Aorta (tissue), 5 donors: ENCODE data around the gene RHO. TPM values are rescaled to one million over a fixed set of nuclear protein-coding genes. Genes with fewer than 3 reads are reported as not detected.

Experiments
- ATAC-seq: fragments of 200-7000 bp; cut with Tn5 transposase; one replicate; pipeline ENCODE4 v1.9.1; 2022; ENCODE audit warnings: moderate library complexity; ENCODE audit not compliant: low FRiP score
- DNase-seq, 2 donors: peaks; one replicate each; pipeline ENCODE4 v3.0.0-alpha.2; 2020
- H3K27ac ChIP-seq, 2 donors: one replicate each; pipeline ENCODE4 v1.5.1; 2013; ENCODE audit warnings: low read length in 2 of 2, mild to moderate bottlenecking in 2 of 2, moderate library complexity in 2 of 2, control low read depth in 1 of 2, inconsistent platforms in 1 of 2, low read depth in 1 of 2
- H3K27me3 ChIP-seq, 2 donors: one replicate each; pipeline ENCODE4 v1.6.1; 2013; ENCODE audit warnings: control low read depth in 1 of 2, low read length in 1 of 2, mild to moderate bottlenecking in 1 of 2, moderate library complexity in 1 of 2; ENCODE audit not compliant: insufficient read depth in 2 of 2, control insufficient read depth in 1 of 2
- H3K36me3 ChIP-seq, 2 donors: one replicate each; pipeline ENCODE4 v1.6.1; 2013; ENCODE audit warnings: control low read depth in 1 of 2, low read length in 1 of 2, mild to moderate bottlenecking in 1 of 2; ENCODE audit not compliant: insufficient read depth in 2 of 2, control insufficient read depth in 1 of 2
- H3K4me1 ChIP-seq, 2 donors: one replicate each; pipeline ENCODE4 v1.6.1; 2013; ENCODE audit warnings: low read length in 2 of 2, control low read depth in 1 of 2, mild to moderate bottlenecking in 1 of 2, moderate library complexity in 1 of 2; ENCODE audit not compliant: insufficient read depth in 2 of 2, control insufficient read depth in 1 of 2
- H3K4me3 ChIP-seq, 2 donors: one replicate each; pipeline ENCODE4 v1.5.1; 2013; ENCODE audit warnings: low read length in 2 of 2, control low read depth in 1 of 2, mild to moderate bottlenecking in 1 of 2
- H3K9me3 ChIP-seq: one replicate; pipeline ENCODE4 v1.6.1; 2013; ENCODE audit warnings: mild to moderate bottlenecking, low read length; ENCODE audit not compliant: control insufficient read depth
- WGBS, 2 donors: extraction: QIAGEN DNeasy Blood & Tissue Kit; methylation state at CpG; one replicate each; pipeline ENCODE4 v1.1.7; 2013; 5-methylcytosine and 5-hydroxymethylcytosine counted together
- intact Hi-C, 2 donors: fragments of 100-400 bp; cut with DNase I; formaldehyde crosslinking; loops; one replicate each; pipeline versions ENCODE4 v1.14.2 to v1.15.0; 2022
- polyA plus RNA-seq, 2 donors: library from polyadenylated mRNA; stranded (reverse); fragments of 200-250 nt; gene quantifications; one replicate each; pipeline ENCODE4 v1.2.3, GENCODE V29; 2013
- total RNA-seq, 2 donors: library from RNA; stranded (reverse); fragmentation: NEBNext Ultra II Directional; extraction: Animal tissue kit (Norgen Biotek cat#: 25700); gene quantifications; one replicate each; pipeline ENCODE4 v1.2.1, GENCODE V29; 2021
- donor health status: healthy with polysubstance abuse.
- donor health status: Bipolar disorder and iron deficiency.
- donor health status: DM: no; HTN: no; CAD: no.
- donor health status: DM: no; HTN: no; CAD: no.
- donor health status: DM: yes; HTN: yes; CAD: no.

RHO gene
- total and polyA plus RNA-seq, 4 donors = 0.15 TPM; not detected in 3

DNA sequence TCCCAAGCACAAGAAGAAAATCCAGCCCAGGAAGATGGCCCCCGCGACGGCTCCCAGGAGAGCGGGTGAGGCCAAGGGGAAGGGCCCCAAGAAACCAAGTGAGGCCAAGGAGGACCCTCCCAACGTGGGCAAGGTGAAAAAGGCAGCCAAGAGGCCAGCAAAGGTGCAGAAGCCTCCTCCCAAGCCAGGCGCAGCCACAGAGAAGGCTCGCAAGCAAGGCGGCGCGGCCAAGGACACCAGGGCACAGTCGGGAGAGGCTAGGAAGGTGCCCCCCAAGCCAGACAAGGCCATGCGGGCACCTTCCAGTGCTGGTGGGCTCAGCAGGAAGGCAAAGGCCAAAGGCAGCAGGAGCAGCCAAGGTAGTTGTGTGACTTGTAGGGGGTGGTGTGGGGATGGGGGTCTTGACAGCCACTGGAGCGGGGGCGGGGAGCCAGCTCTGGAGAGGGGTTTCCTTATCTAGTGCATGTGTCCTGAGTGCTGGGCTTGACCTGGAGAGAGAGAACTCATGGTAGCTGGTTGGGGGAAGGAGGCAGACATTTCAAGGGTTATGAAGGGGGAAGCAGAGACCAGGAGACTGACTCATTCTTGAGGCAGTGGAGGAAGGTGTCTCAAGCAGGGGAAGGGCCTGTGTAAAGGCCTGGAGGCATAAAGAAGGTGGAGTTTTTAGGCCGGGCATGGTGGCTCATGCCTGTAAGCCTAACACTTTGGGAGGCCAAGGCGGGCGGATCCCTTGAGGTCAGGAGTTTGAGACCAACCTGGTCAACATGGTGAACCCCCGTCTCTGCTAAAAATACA, 20.8 kb downstream of the RHO start:
- no peaks in the 10 kb centered on the region for H3K27me3 ChIP-seq
- no peaks in the 10 kb centered on the region for H3K4me1 ChIP-seq
- no peak for ATAC-seq
- H3K9me3 ChIP-seq = no peaks in the 10 kb centered on the region
- no peaks in the 10 kb centered on the region for H3K36me3 ChIP-seq
- H3K27ac ChIP-seq = no peak overlapping the region
- intact Hi-C loops = no loop called here
- WGBS, 2 donors = 91 to 94% methylated on average over 18 of the region's 18 CpGs
- DNase-seq = no peak
- no peak overlapping the region for H3K4me3 ChIP-seq

DNA sequence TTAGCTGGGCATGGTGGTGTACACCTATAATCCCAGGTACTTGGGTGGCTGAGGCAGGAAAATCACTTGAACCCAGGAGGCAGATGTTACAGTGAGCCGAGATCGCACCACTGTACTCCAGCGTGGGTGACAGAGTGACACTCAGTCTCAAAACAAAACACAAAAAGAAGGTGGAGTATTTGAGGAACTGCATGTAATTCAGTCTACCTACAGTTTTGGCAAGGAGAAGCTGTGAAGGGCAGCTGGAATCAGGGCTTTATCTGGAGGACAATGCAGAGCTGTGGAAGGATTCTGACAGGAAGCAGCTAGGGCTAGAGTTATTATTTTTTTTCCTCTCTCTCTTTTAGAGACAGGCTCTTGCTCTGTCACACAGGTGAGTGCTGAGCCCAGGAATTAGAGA, 21.4 kb downstream of the RHO start:
- Histone ChIP-seq H3K36me3 (no peaks in the 10 kb centered on the region), H3K4me1 (no peaks in the 10 kb centered on the region), H3K27me3 (no peaks in the 10 kb centered on the region), H3K27ac (no peak overlapping the region), H3K4me3 (no peak overlapping the region), H3K9me3 (no peaks in the 10 kb centered on the region)
- no peak for ATAC-seq
- intact Hi-C loops = no loop called here
- DNase-seq = no peak
- 91 to 92% methylated on average over 3 of the region's 3 CpGs for WGBS, 2 donors

- DNase-seq (no peak), ATAC-seq (no peak)
- H3K27me3 ChIP-seq = no peaks in the 10 kb centered on the region
- 56 to 57% methylated on average over 10 of the region's 10 CpGs for WGBS, 2 donors
- H3K4me3 ChIP-seq = no peak overlapping the region
- no peaks in the 10 kb centered on the region for H3K36me3 ChIP-seq
- intact Hi-C loops = loop anchor here in 1 of 2 donors (2.0 kb wide), 1 partner anchor 48 kb away; no protein-coding TSS in a partner anchor
- no peaks in the 10 kb centered on the region for H3K4me1 ChIP-seq
- H3K27ac ChIP-seq = no peak overlapping the region
- H3K9me3 ChIP-seq = no peaks in the 10 kb centered on the region
Observed at GRCh38 chr3:129552287-129553050, 24.0 kb downstream of the RHO start.

- WGBS, 2 donors = 72 to 74% methylated on average over 6 of the region's 6 CpGs
- ATAC-seq (no peak), DNase-seq (no peak)
- H3K27ac ChIP-seq = no peak overlapping the region
- H3K9me3 ChIP-seq = no peaks in the 10 kb centered on the region
- H3K4me3 ChIP-seq = no peak overlapping the region
- H3K36me3 ChIP-seq = no peaks in the 10 kb centered on the region
- H3K4me1 ChIP-seq = no peaks in the 10 kb centered on the region
- H3K27me3 ChIP-seq = no peaks in the 10 kb centered on the region
- intact Hi-C loops = loop anchor here in 1 of 2 donors (2.0 kb wide), 1 partner anchor 48 kb away; no protein-coding TSS in a partner anchor
Observed at GRCh38 chr3:129553171-129553570, 24.7 kb downstream of the RHO start.

DNA sequence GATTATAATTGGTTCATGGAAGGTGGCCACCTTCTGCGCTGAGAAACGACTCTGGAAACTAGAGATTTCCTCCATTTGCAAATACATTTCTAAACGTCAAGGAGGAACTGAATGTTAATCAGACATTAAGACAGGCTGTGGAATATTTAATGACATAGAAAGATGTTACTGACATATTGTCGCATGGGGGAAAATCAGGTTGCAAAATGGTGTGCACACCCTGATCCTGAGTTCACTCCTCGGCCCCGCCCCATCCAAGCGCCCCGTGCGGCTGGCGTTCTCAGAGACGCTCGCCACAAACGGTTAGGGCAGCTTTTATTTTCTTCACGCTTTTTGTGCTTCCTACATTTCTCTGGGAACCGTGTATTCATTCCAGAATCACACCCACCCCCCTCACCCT, 25.3 kb downstream of the RHO start:
- no peaks in the 10 kb centered on the region for H3K4me1 ChIP-seq
- no peaks in the 10 kb centered on the region for H3K27me3 ChIP-seq
- ATAC-seq (no peak), DNase-seq (no peak)
- H3K4me3 ChIP-seq = no peak overlapping the region
- intact Hi-C loops = loop anchor here in 1 of 2 donors (2.0 kb wide), 1 partner anchor 49 kb away; no protein-coding TSS in a partner anchor
- whole genome bisulfite sequencing, 2 donors = 70 to 71% methylated on average over 15 of the region's 15 CpGs
- H3K9me3 ChIP-seq = no peaks in the 10 kb centered on the region
- H3K36me3 ChIP-seq = no peaks in the 10 kb centered on the region
- no peak overlapping the region for H3K27ac ChIP-seq

- no peaks in the 10 kb centered on the region for H3K4me1 ChIP-seq
- WGBS, 2 donors = 54 to 60% methylated on average over 13 of the region's 13 CpGs
- no peak overlapping the region for H3K27ac ChIP-seq
- ATAC-seq = no peak
- intact Hi-C loops = loop anchor here in 1 of 2 donors (5.0 kb wide), 1 partner anchor 52 kb away; no protein-coding TSS in a partner anchor
- no peak overlapping the region for H3K4me3 ChIP-seq
- no peak for DNase-seq
- H3K9me3 ChIP-seq = no peaks in the 10 kb centered on the region
- no peaks in the 10 kb centered on the region for H3K27me3 ChIP-seq
- no peaks in the 10 kb centered on the region for H3K36me3 ChIP-seq
Observed at GRCh38 chr3:129554356-129555152, 26.1 kb downstream of the RHO start.

DNA sequence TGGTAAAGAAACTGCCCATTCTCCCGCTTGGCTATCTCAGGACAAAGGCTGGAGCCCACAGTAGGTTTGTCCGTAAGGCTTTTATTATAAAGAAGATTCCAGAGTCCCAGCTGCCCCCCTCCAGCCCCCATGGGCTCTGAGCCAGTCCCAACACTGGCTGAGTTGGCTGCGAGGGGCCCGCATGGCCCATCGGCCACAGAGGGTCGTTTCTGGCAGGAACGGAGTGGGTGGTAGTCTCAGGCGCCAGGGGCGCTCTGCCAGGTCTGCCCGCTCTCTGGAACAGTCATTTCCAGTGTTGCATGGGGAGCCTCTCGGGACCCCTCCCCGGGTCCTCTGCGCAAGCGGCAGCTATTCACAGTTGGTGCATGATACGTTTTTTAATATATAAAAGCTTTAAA, 26.7 kb downstream of the RHO start:
- no peak overlapping the region for H3K27ac ChIP-seq
- WGBS, 2 donors = 19 to 31% methylated on average over 15 of the region's 15 CpGs
- no peaks in the 10 kb centered on the region for H3K27me3 ChIP-seq
- H3K4me3 ChIP-seq = no peak overlapping the region
- H3K4me1 ChIP-seq = no peaks in the 10 kb centered on the region
- ATAC-seq (no peak), DNase-seq (no peak)
- intact Hi-C loops = loop anchor here in 1 of 2 donors (5.0 kb wide), 1 partner anchor 53 kb away; no protein-coding TSS in a partner anchor
- H3K9me3 ChIP-seq = no peaks in the 10 kb centered on the region
- no peaks in the 10 kb centered on the region for H3K36me3 ChIP-seq

DNA sequence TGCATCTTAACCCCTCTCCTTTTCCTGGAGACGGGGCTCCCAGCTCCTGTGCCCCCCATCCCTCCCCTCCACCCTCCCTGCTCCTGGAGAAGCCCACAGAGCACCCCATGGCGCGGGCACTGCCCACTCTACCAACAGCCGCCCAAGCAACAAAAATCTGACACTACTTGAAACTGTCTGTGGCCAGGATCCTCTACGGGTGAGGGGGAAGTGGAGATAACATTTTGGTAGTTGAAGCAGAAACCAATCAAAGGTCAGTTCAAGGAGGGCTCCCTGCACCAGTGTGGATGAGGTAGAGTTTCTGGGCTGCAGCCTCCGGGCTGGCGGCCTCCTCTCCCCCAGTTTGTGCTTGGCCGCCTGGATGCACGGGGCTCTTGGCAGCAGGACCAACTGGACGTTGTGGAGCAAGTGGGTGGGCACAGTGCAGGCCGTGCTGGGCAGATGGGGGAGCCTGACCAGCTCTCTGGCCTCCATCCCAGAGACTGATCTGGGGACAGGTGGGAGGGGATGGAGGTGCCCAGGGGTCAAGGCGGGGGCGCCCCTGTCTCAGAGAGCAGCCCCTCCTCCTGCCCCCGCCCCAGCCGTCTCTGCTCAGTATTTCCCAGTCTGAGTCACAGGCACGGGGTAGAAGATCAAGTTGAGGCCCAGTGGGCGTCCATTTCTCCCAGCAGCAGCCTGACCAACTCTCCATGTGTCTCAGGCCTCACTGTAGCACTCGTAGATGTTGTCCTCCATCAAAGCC, 27.3 kb downstream of the RHO start:
- no peak overlapping the region for H3K4me3 ChIP-seq
- no peaks in the 10 kb centered on the region for H3K4me1 ChIP-seq
- no peaks in the 10 kb centered on the region for H3K36me3 ChIP-seq
- no peak overlapping the region for H3K27ac ChIP-seq
- DNase-seq (no peak), ATAC-seq (no peak)
- no peaks in the 10 kb centered on the region for H3K9me3 ChIP-seq
- H3K27me3 ChIP-seq = no peaks in the 10 kb centered on the region
- intact Hi-C loops = loop anchor here in 1 of 2 donors (5.0 kb wide), 1 partner anchor 53 kb away; no protein-coding TSS in a partner anchor
- 35 to 46% methylated on average over 18 of the region's 18 CpGs for WGBS, 2 donors
